ENCODE data around the gene SQOR. TPM values are rescaled to one million over a fixed set of nuclear protein-coding genes. Genes with fewer than 3 reads are reported as not detected.
"Not testable (repeated sequence)": the region's sequence is repeated elsewhere in the genome, so short reads cannot be mapped to it uniquely, and the experiment has no call there.

The SQOR gene
- total and polyA plus RNA-seq, 2 of the 4 experiments (the other 2 are of a cell fraction), result 22.1 to 40.3 TPM

DNA sequence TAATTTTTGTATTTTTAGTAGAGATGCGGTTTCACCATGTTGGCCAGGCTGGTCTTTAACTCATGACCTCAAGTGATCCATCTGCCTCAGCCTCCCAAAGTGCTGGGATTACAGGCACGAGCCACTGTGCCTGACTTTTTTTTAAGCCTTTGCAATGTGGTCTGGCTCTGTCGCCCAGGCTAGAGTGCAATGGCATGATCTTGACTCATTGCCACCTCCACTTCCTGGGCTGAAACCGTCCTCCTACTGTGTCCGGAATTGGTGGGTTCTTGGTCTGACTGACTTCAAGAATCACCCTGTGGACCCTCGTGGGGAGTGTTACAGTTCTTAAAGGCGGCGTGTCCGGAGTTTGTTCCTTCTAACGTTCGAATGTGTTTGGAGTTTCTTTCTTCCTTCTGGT, 15.2 kb downstream of the SQOR start:
- H3K18ac ChIP-seq (ENCODE audit: low read depth, low read length); POLR2A ChIA-PET (ENCODE audit: unreplicated experiment); ATAC-seq (ENCODE audit: low read depth); H2BK20ac ChIP-seq (ENCODE audit: low read depth, low read length); H3K9ac ChIP-seq (ENCODE audit: low read depth, low read length); BruUV-seq (replicated peaks); H3K36me3 ChIP-seq (ENCODE audit: control insufficient read depth, insufficient read depth, low read length); H3K9me3 ChIP-seq (ENCODE audit: control insufficient read depth, insufficient read depth, low read length); H2BK120ac ChIP-seq (ENCODE audit: low read depth, low read length); H3K56ac ChIP-seq (ENCODE audit: extremely low read depth, insufficient read depth, low read length); dilution Hi-C loops (cut with HindIII; ENCODE audit: low sequenced_read_pairs, unreplicated experiment); in situ Hi-C loops (cut with MboI; ENCODE audit: low sequenced_read_pairs); H3K27ac ChIP-seq (ENCODE audit: insufficient read depth, low read length); H3K4ac ChIP-seq (ENCODE audit: low read depth, low read length); H3K4me2 ChIP-seq (ENCODE audit: low read depth, low read length); H4K5ac ChIP-seq (ENCODE audit: low read depth, low read length); H2AK9ac ChIP-seq (replicated peaks; ENCODE audit: low read depth, low read length, poor library complexity); H4K91ac ChIP-seq (ENCODE audit: insufficient read depth, low read depth, low read length); CTCF ChIA-PET; H2BK5ac ChIP-seq (ENCODE audit: low read depth, low read length, poor library complexity, severe bottlenecking); H2AK5ac ChIP-seq (ENCODE audit: low read depth, low read length); H2BK15ac ChIP-seq (ENCODE audit: low read depth, low read length); H3K23ac ChIP-seq (ENCODE audit: low read depth, low read length); H3K14ac ChIP-seq (replicated peaks; ENCODE audit: low read depth, low read length); H4K20me1 ChIP-seq (ENCODE audit: insufficient read depth, low read length); H4K8ac ChIP-seq (ENCODE audit: low read depth in 2 of 2, low read length in 2 of 2); intact Hi-C loops (cut with micrococcal nuclease); H3K4me3 ChIP-seq (ENCODE audit: insufficient read depth, low read depth, low read length); H3K27me3 ChIP-seq (ENCODE audit: control insufficient read depth, insufficient read depth, low read length); DNase-seq; H2AFZ ChIP-seq (replicated peaks; ENCODE audit: low read length, poor library complexity): not testable (repeated sequence)
- H3K79me1 ChIP-seq (ENCODE audit: low read depth in 1 of 2, low read length in 2 of 2), result peaks cover 5 to 13% of the 10 kb centered on the region in 2 experiments; a peak in 2 of 4 replicates
- WGBS, 2 experiments (ENCODE audit: extremely low coverage in 2 of 2, insufficient read length in 1 of 2), result 100% methylated on average over 3 of the region's 11 CpGs; no CpG with 5 or more reads in 1 of the 2 experiments
- peaks cover 15% of the 10 kb centered on the region for H3K9me1 ChIP-seq (ENCODE audit: insufficient read depth, low read length)
- H3K4me1 ChIP-seq (ENCODE audit: control insufficient read depth, insufficient read depth, low read length), result peaks cover 15% of the 10 kb centered on the region

Measured in IMR-90 (cell line).